AG04450 (cell line): ENCODE measurements around the gene NLGN1. TPM values are rescaled to one million over a fixed set of nuclear protein-coding genes. Genes with fewer than 3 reads are reported as not detected.
A peak's percentile ranks its signal among the peaks of the same experiment; 100 is the strongest.

ENCODE experiments used
- CTCF ChIA-PET: fragments of 300-600, 350-600 bp; formaldehyde crosslinking; extraction: SDS; loops from one replicate; lab custom pipeline; 2022; ENCODE audit warnings: antibody characterized with exemption, inconsistent platforms; lab: Charles Lee
- POLR2A ChIA-PET: fragments of 350-600 bp; formaldehyde crosslinking; extraction: SDS; loops from one replicate; lab custom pipeline; 2021; ENCODE audit warnings: antibody characterized with exemption, inconsistent platforms; lab: Yijun Ruan, JAX
- DNase-seq: peaks from one replicate; pipeline ENCODE4 v3.0.0-alpha.2; 2011; ENCODE audit warnings: low read depth, low spot score
- H3K27ac ChIP-seq: one replicate; pipeline ENCODE4 v1.5.1; 2012; ENCODE audit warnings: low read depth, low read length, control low read depth
- H3K27me3 ChIP-seq: one replicate; pipeline ENCODE4 v1.6.0; 2012; ENCODE audit warnings: low read length; ENCODE audit not compliant: control insufficient read depth, insufficient read depth
- H3K4me3 ChIP-seq: 2 replicates; pipeline ENCODE4 v1.5.1; 2011; ENCODE audit warnings: mild to moderate bottlenecking, low read depth, low read length, control low read depth
- H3K9me3 ChIP-seq: 2 replicates; pipeline ENCODE4 v1.5.1; 2012; ENCODE audit warnings: low read length; ENCODE audit not compliant: control insufficient read depth, insufficient read depth
- CTCF ChIP-seq: IDR thresholded peaks from 2 replicates; pipeline ENCODE4 v1.5.1; 2011; ENCODE audit warnings: low read depth, low read length, control low read depth, inconsistent platforms
- polyA plus RNA-seq: library from polyadenylated mRNA; depleted of rRNA; stranded (reverse); fragments of >200 nt; gene quantifications from 2 replicates; pipeline ENCODE4 v1.2.3, GENCODE V29; 2011

The NLGN1 gene
- polyA plus RNA-seq, 1 experiment, result 1.7 TPM

- no peak overlapping the region for H3K4me3 ChIP-seq
- H3K9me3 ChIP-seq, result no peaks in the 10 kb centered on the region
- H3K27me3 ChIP-seq, result no peaks in the 10 kb centered on the region
- POLR2A ChIA-PET, result interaction anchor here (0.5 to 1.1 kb wide), 6 partner anchors 13 to 440 kb away, joined by 3 to 5 read pairs (median 3); no protein-coding TSS in a partner anchor
- peak; percentile 82 for DNase-seq
- no peak overlapping the region for H3K27ac ChIP-seq
- no peak for TF ChIP-seq CTCF
- CTCF ChIA-PET, result interaction anchor here (0.5 kb wide), 1 partner anchor 321 kb away, joined by 3 read pairs; no protein-coding TSS in a partner anchor
Measured at GRCh38 chr3:174198199-174198598, 800.7 kb downstream of the NLGN1 start.

GRCh38 chr3:174199696-174200095 is 802.2 kb downstream of the NLGN1 start:
- no peak overlapping the region for H3K27ac ChIP-seq
- ChIA-PET CTCF (interaction anchor here (0.8 kb wide), 1 partner anchor 11 kb away, joined by 3 read pairs; no protein-coding TSS in a partner anchor), POLR2A (no interaction called here)
- no peak overlapping the region for H3K4me3 ChIP-seq
- no peak for TF ChIP-seq CTCF
- H3K9me3 ChIP-seq, result no peaks in the 10 kb centered on the region
- no peaks in the 10 kb centered on the region for H3K27me3 ChIP-seq
- no peak for DNase-seq

- DNase-seq, result no peak
- CTCF ChIA-PET, result no interaction called here
- Histone ChIP-seq H3K9me3 (no peaks in the 10 kb centered on the region), H3K4me3 (no peak overlapping the region), H3K27ac (no peak overlapping the region), H3K27me3 (no peaks in the 10 kb centered on the region)
- TF ChIP-seq CTCF, result no peak
- POLR2A ChIA-PET, result no interaction called here
Measured at GRCh38 chr3:174202116-174202515, 804.6 kb downstream of the NLGN1 start.

GRCh38 chr3:174202561-174202960 is 805.0 kb downstream of the NLGN1 start:
- no peak for DNase-seq
- Histone ChIP-seq H3K4me3 (no peak overlapping the region), H3K27ac (no peak overlapping the region), H3K27me3 (no peaks in the 10 kb centered on the region), H3K9me3 (no peaks in the 10 kb centered on the region)
- no peak for TF ChIP-seq CTCF
- CTCF ChIA-PET, result no interaction called here
- POLR2A ChIA-PET, result no interaction called here

DNA sequence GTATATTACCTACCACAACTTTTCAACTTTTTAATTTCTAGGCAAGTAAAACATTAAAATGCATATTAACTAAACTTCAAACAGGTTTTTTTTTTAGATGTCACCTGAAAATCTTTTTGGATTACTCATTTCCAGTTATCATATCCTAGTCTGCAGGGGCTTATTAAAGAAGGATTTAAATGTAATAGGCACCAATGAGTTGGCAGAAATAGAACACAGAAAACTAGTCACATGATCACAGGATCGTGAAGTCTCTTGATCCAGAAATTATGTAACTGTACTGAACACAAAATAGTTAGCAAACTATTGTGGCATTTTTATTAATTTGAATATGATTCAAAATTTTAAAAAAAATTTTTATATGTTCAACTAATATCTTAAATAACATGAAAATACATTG is 807.2 kb downstream of the NLGN1 start:
- TF ChIP-seq CTCF, result no peak
- CTCF ChIA-PET, result interaction anchor here (0.6 kb wide), 1 partner anchor 210 kb away, joined by 4 read pairs; no protein-coding TSS in a partner anchor
- H3K9me3 ChIP-seq, result no peaks in the 10 kb centered on the region
- H3K27ac ChIP-seq, result no peak overlapping the region
- POLR2A ChIA-PET, result no interaction called here
- DNase-seq, result no peak
- no peak overlapping the region for H3K4me3 ChIP-seq
- no peaks in the 10 kb centered on the region for H3K27me3 ChIP-seq
